H1 (cell line): ENCODE data around the gene CCDC7. TPM values are rescaled to one million over a fixed set of nuclear protein-coding genes. Genes with fewer than 3 reads are reported as not detected.

Experiments used
- CEBPB ChIP-seq: IDR thresholded peaks from 2 replicates; pipeline ENCODE4 v1.6.1; 2012; ENCODE audit warnings: low read depth, low read length
- RBBP5 ChIP-seq: IDR thresholded peaks from 2 replicates; pipeline ENCODE4 v1.7.1; 2012; ENCODE audit warnings: low read depth, mild to moderate bottlenecking, inconsistent platforms, low read length, moderate library complexity, borderline replicate concordance
- polyA plus RNA-seq, 7 experiments: library from polyadenylated mRNA; depleted of rRNA in 3 of 7; stranded (reverse) in 5 of 7; unstranded in 2 of 7; fragments of >200 nt in 5 of 7; fragments of 200-250 nt in 2 of 7; gene quantifications; 1 replicate in 5 of 7; 2 replicates in 1 of 7; 4 replicates in 1 of 7; pipeline versions ENCODE4 v1.2.1 to v1.2.3, GENCODE V29; 2011 to 2013; ENCODE audit warnings: missing spikeins in 2 of 7, mixed read lengths in 2 of 7
- total RNA-seq: library from RNA; stranded (reverse); fragmentation: NEBNext Ultra II Directional; extraction: Animal tissue kit (Norgen Biotek cat#: 25700); gene quantifications from 2 replicates; pipeline ENCODE4 v1.2.1, GENCODE V29; 2021

Gene CCDC7
- total and polyA plus RNA-seq, 2 of the 8 experiments (the other 6 are each of a cell fraction or from before 2014, with no cell fraction given), result 0.18 to 0.74 TPM

- TF ChIP-seq CEBPB (no peak), RBBP5 (no peak)
These were observed 241.2 kb downstream of the CCDC7 start (continued) for GRCh38 chr10:32687116-32687515.
